ENCODE results near the gene DYNLRB1.

DYNLRB1 gene

GRCh38 chr20:34559311-34560140, 43.3 kb downstream of the DYNLRB1 start:
- DNase-seq: no peak

GRCh38 chr20:34560141-34560523, 43.9 kb downstream of the DYNLRB1 start:
- no peak for DNase-seq

GRCh38 chr20:34560614-34561013, 44.4 kb downstream of the DYNLRB1 start:
- DNase-seq: no peak

GRCh38 chr20:34561661-34562060, 45.4 kb downstream of the DYNLRB1 start:
- no peak for DNase-seq

- no peak for DNase-seq
Observed at GRCh38 chr20:34562641-34563040, 46.4 kb downstream of the DYNLRB1 start.

GRCh38 chr20:34564833-34565232, 48.6 kb downstream of the DYNLRB1 start:
- no peak for DNase-seq

GRCh38 chr20:34566978-34567891, 51.0 kb downstream of the DYNLRB1 start:
- no peak for DNase-seq

GRCh38 chr20:34567892-34568865, 52.0 kb downstream of the DYNLRB1 start:
- DNase-seq: no peak

GRCh38 chr20:34569598-34569997, 53.4 kb downstream of the DYNLRB1 start:
- no peak for DNase-seq

- no peak for DNase-seq
Observed at GRCh38 chr20:34570859-34571306, 54.7 kb downstream of the DYNLRB1 start.

GRCh38 chr20:34571753-34572152, 55.5 kb downstream of the DYNLRB1 start:
- DNase-seq: no peak

GRCh38 chr20:34573541-34574300, 57.5 kb downstream of the DYNLRB1 start:
- DNase-seq: no peak

- no peak for DNase-seq
Observed at GRCh38 chr20:34574426-34574825, 58.2 kb downstream of the DYNLRB1 start.

GRCh38 chr20:34574861-34575260, 58.6 kb downstream of the DYNLRB1 start:
- no peak for DNase-seq

GRCh38 chr20:34575271-34575670, 59.0 kb downstream of the DYNLRB1 start:
- no peak for DNase-seq

- DNase-seq: no peak
Observed at GRCh38 chr20:34575756-34576155, 59.5 kb downstream of the DYNLRB1 start.

- DNase-seq: no peak
Observed at GRCh38 chr20:34577061-34577460, 60.8 kb downstream of the DYNLRB1 start.

GRCh38 chr20:34578025-34578424, 61.8 kb downstream of the DYNLRB1 start:
- no peak for DNase-seq

- no peak for DNase-seq
Observed at GRCh38 chr20:34578521-34578920, 62.3 kb downstream of the DYNLRB1 start.

- no peak for DNase-seq
Observed at GRCh38 chr20:34579191-34579978, 63.2 kb downstream of the DYNLRB1 start.
